Mesendoderm (in vitro differentiated cells): Measurements from ENCODE around the gene SVOPL.
"Not testable (repeated sequence)": the region's sequence is repeated elsewhere in the genome, so short reads cannot be mapped to it uniquely, and the experiment has no call there.

Experiments used
- DNase-seq: peaks from one replicate; pipeline ENCODE4 v3.0.0; 2013
- H2AK5ac ChIP-seq: 2 replicates; pipeline ENCODE4 v1.6.1; 2013; ENCODE audit warnings: low read length, inconsistent platforms
- H2BK120ac ChIP-seq: 2 replicates; pipeline ENCODE4 v1.6.1; 2013; ENCODE audit warnings: low read depth, mild to moderate bottlenecking, low read length, moderate library complexity, mixed read lengths
- H2BK15ac ChIP-seq: replicated peaks from 2 replicates; pipeline ENCODE4 v1.6.1; 2013; ENCODE audit warnings: low read depth, mild to moderate bottlenecking, moderate library complexity
- H2BK5ac ChIP-seq: 2 replicates; pipeline ENCODE4 v1.6.1; 2013; ENCODE audit warnings: low read length, inconsistent platforms
- H3K18ac ChIP-seq: 2 replicates; pipeline ENCODE4 v1.6.1; 2013; ENCODE audit warnings: mild to moderate bottlenecking, low read length, mixed read lengths
- H3K23ac ChIP-seq: one replicate; pipeline ENCODE4 v1.6.1; 2013; ENCODE audit warnings: low read length
- H3K27ac ChIP-seq: 2 replicates; pipeline ENCODE4 v1.5.1; 2013; ENCODE audit warnings: low read depth, mild to moderate bottlenecking, inconsistent platforms, low read length, moderate library complexity
- H3K27me3 ChIP-seq: 2 replicates; pipeline ENCODE4 v1.6.1; 2013; ENCODE audit warnings: low read length, control low read depth, mild to moderate bottlenecking, inconsistent platforms; ENCODE audit not compliant: insufficient read depth, poor library complexity
- H3K36me3 ChIP-seq: 2 replicates; pipeline ENCODE4 v1.6.1; 2013; ENCODE audit warnings: low read length, inconsistent platforms; ENCODE audit not compliant: control insufficient read depth, insufficient read depth
- H3K4ac ChIP-seq: one replicate; pipeline ENCODE4 v1.6.1; 2013; ENCODE audit warnings: low read depth, mild to moderate bottlenecking, low read length, moderate library complexity
- H3K4me1 ChIP-seq: 2 replicates; pipeline ENCODE4 v1.6.1; 2013; ENCODE audit warnings: low read depth, low read length, inconsistent platforms; ENCODE audit not compliant: control insufficient read depth
- H3K4me2 ChIP-seq: 2 replicates; pipeline ENCODE4 v1.6.1; 2013; ENCODE audit warnings: low read length
- H3K4me3 ChIP-seq: 2 replicates; pipeline ENCODE4 v1.5.1; 2013; ENCODE audit warnings: mild to moderate bottlenecking, low read length
- H3K56ac ChIP-seq: one replicate; pipeline ENCODE4 v1.6.1; 2013; ENCODE audit warnings: low read length
- H3K79me1 ChIP-seq: 2 replicates; pipeline ENCODE4 v1.6.1; 2013; ENCODE audit warnings: low read length, inconsistent platforms
- H3K79me2 ChIP-seq: 2 replicates; pipeline ENCODE4 v1.6.1; 2013; ENCODE audit warnings: mild to moderate bottlenecking, low read length; ENCODE audit not compliant: control insufficient read depth, insufficient read depth
- H3K9ac ChIP-seq: 2 replicates; pipeline ENCODE4 v1.6.1; 2013; ENCODE audit warnings: low read length, inconsistent platforms
- H4K5ac ChIP-seq: one replicate; pipeline ENCODE4 v1.6.1; 2013; ENCODE audit warnings: low read length
- H4K8ac ChIP-seq: one replicate; pipeline ENCODE4 v1.6.1; 2013; ENCODE audit warnings: low read depth, mild to moderate bottlenecking, control low read depth, low read length, moderate library complexity
- WGBS: extraction: QIAGEN DNeasy Blood & Tissue Kit; methylation state at CpG from one replicate; pipeline ENCODE4 v1.1.7; 2013; ENCODE audit warnings: low lambda C conversion rate, missing lambda C conversion rate; ENCODE audit not compliant: insufficient coverage; ENCODE audit errors: extremely low coverage; 5-methylcytosine and 5-hydroxymethylcytosine counted together

The SVOPL gene

GRCh38 chr7:138697535-138698182 is 3.5 kb downstream of the SVOPL start:
- H3K9ac ChIP-seq, result no peak overlapping the region
- no peak overlapping the region for H3K4ac ChIP-seq
- H3K36me3 ChIP-seq, result no peaks in the 10 kb centered on the region
- H2BK15ac ChIP-seq, result no peak overlapping the region
- H3K18ac ChIP-seq, result no peak overlapping the region
- H3K23ac ChIP-seq, result no peak overlapping the region
- H3K27ac ChIP-seq, result no peak overlapping the region
- no peak overlapping the region for H3K4me3 ChIP-seq
- no peaks in the 10 kb centered on the region for H3K79me2 ChIP-seq
- no peaks in the 10 kb centered on the region for H3K4me1 ChIP-seq
- H3K56ac ChIP-seq, result no peak overlapping the region
- no CpG with 5 or more reads among the region's 2 CpGs for WGBS
- no peak overlapping the region for H2BK5ac ChIP-seq
- H3K27me3 ChIP-seq, result no peaks in the 10 kb centered on the region
- no peak for DNase-seq
- H2AK5ac ChIP-seq, result no peak overlapping the region
- H3K79me1 ChIP-seq, result no peaks in the 10 kb centered on the region
- H2BK120ac ChIP-seq, result no peak overlapping the region
- no peak overlapping the region for H4K8ac ChIP-seq
- H4K5ac ChIP-seq, result no peak overlapping the region
- no peak overlapping the region for H3K4me2 ChIP-seq

- not testable (repeated sequence) for H3K79me2 ChIP-seq, H2BK15ac ChIP-seq, H3K18ac ChIP-seq, H3K4me2 ChIP-seq, H4K5ac ChIP-seq, H3K4me3 ChIP-seq, H3K27ac ChIP-seq, H3K36me3 ChIP-seq, DNase-seq, H3K23ac ChIP-seq, H3K9ac ChIP-seq, H3K56ac ChIP-seq, H2AK5ac ChIP-seq, H3K27me3 ChIP-seq, H2BK5ac ChIP-seq, H3K4ac ChIP-seq, H4K8ac ChIP-seq, H3K4me1 ChIP-seq, H2BK120ac ChIP-seq, H3K79me1 ChIP-seq
- WGBS, result no CpG with 5 or more reads among the region's 9 CpGs
Measured at GRCh38 chr7:138695776-138696175, 5.4 kb downstream of the SVOPL start.

GRCh38 chr7:138695106-138695505 is 6.1 kb downstream of the SVOPL start:
- Histone ChIP-seq H3K79me2 (no peaks in the 10 kb centered on the region), H3K9ac (no peak overlapping the region), H4K5ac (no peak overlapping the region), H3K23ac (no peak overlapping the region), H4K8ac (no peak overlapping the region), H3K4me2 (no peak overlapping the region), H3K4me3 (no peak overlapping the region), H2AK5ac (no peak overlapping the region), H3K18ac (no peak overlapping the region), H2BK15ac (no peak overlapping the region), H2BK5ac (no peak overlapping the region), H3K27ac (no peak overlapping the region), H3K56ac (no peak overlapping the region), H3K4me1 (no peaks in the 10 kb centered on the region), H3K27me3 (no peaks in the 10 kb centered on the region), H3K36me3 (no peaks in the 10 kb centered on the region), H3K79me1 (no peaks in the 10 kb centered on the region), H3K4ac (no peak overlapping the region), H2BK120ac (no peak overlapping the region)
- no CpG with 5 or more reads among the region's 4 CpGs for WGBS
- DNase-seq, result no peak

- Histone ChIP-seq H3K23ac (no peak overlapping the region), H3K9ac (no peak overlapping the region), H3K36me3 (no peaks in the 10 kb centered on the region), H2BK15ac (no peak overlapping the region), H3K4ac (no peak overlapping the region), H3K4me3 (no peak overlapping the region), H2BK120ac (no peak overlapping the region), H3K4me2 (no peak overlapping the region), H3K4me1 (no peaks in the 10 kb centered on the region), H4K8ac (no peak overlapping the region), H3K79me2 (no peaks in the 10 kb centered on the region), H3K18ac (no peak overlapping the region), H2AK5ac (no peak overlapping the region), H2BK5ac (no peak overlapping the region), H3K27me3 (no peaks in the 10 kb centered on the region), H4K5ac (no peak overlapping the region), H3K27ac (no peak overlapping the region), H3K56ac (no peak overlapping the region), H3K79me1 (no peaks in the 10 kb centered on the region)
- WGBS, result no CpG with 5 or more reads among the region's 5 CpGs
- DNase-seq, result no peak
Measured at GRCh38 chr7:138691178-138691577, 10.0 kb downstream of the SVOPL start.

- Histone ChIP-seq H3K9ac (no peak overlapping the region), H2BK120ac (no peak overlapping the region), H2BK5ac (no peak overlapping the region), H2BK15ac (no peak overlapping the region), H2AK5ac (no peak overlapping the region), H3K4me3 (no peak overlapping the region), H4K8ac (no peak overlapping the region), H3K79me1 (no peaks in the 10 kb centered on the region), H3K4me2 (no peak overlapping the region), H4K5ac (no peak overlapping the region), H3K4me1 (no peaks in the 10 kb centered on the region), H3K56ac (no peak overlapping the region), H3K23ac (no peak overlapping the region), H3K18ac (no peak overlapping the region), H3K27ac (no peak overlapping the region), H3K27me3 (no peaks in the 10 kb centered on the region), H3K4ac (no peak overlapping the region), H3K79me2 (no peaks in the 10 kb centered on the region), H3K36me3 (no peaks in the 10 kb centered on the region)
- no CpG with 5 or more reads among the region's 2 CpGs for WGBS
- DNase-seq, result no peak
Measured at GRCh38 chr7:138690495-138690894, 10.7 kb downstream of the SVOPL start.

GRCh38 chr7:138688037-138688436 is 13.1 kb downstream of the SVOPL start:
- H4K5ac ChIP-seq, H3K4me3 ChIP-seq, H3K27ac ChIP-seq, H2AK5ac ChIP-seq, H3K27me3 ChIP-seq, H3K18ac ChIP-seq, H3K9ac ChIP-seq, H2BK15ac ChIP-seq, H2BK120ac ChIP-seq, H3K56ac ChIP-seq, H3K36me3 ChIP-seq, H3K79me2 ChIP-seq, H3K4me1 ChIP-seq, H3K4ac ChIP-seq, DNase-seq, H2BK5ac ChIP-seq, H3K23ac ChIP-seq, H3K4me2 ChIP-seq, H3K79me1 ChIP-seq, H4K8ac ChIP-seq: not testable (repeated sequence)
- WGBS, result no CpG with 5 or more reads among the region's 6 CpGs
